HTERT RPE-1 (cell line): Measurements from ENCODE around the gene EPB41L2.

Source experiments
- in situ Hi-C: fragments of 300-500 bp; cut with MboI; formaldehyde crosslinking; loops from 4 replicates; pipeline ENCODE4 v1.14.3; 2020; ENCODE audit warnings: low sequenced_read_pairs

EPB41L2 gene

GRCh38 chr6:131062241-131063027 is 611 bp downstream of the EPB41L2 start:
- in situ Hi-C loops = no loop called here

- in situ Hi-C loops = no loop called here
These were observed 1.3 kb downstream of the EPB41L2 start for GRCh38 chr6:131061751-131062119.

DNA sequence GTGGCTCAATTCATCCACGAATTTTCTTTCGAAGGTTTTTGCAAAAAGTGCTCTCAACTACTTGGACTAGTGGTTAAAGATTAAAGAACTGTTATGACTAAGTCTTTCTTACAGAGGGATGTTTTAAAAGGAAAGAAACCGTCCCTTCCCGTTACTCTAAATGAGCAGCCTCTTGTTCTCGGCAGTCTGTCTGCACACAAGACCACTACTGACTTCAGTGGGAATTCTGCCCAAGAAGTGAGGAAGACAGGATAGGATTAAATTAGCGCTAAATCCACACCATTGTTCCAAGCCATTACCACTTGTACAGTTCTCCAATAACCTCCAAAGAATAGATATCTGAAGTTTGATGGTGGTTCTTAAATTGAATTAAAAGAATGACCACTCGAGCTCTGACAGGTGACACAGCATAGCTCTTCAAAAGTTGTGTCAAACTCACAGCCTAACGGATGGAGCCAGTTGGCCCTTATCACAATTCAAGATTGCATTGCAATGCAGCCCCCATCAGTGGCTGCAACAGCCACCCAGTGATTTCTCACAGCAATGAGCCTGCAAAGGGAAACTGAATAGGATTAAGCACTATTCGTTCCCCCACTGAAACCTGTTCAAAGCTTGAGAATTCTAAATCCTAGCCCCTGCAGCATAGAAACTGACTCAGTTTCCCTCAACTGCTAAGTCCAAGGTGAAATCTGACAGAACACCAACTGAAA is 1.8 kb downstream of the EPB41L2 start:
- in situ Hi-C loops = no loop called here

GRCh38 chr6:131060311-131060710 is 2.7 kb downstream of the EPB41L2 start:
- in situ Hi-C loops = no loop called here

DNA sequence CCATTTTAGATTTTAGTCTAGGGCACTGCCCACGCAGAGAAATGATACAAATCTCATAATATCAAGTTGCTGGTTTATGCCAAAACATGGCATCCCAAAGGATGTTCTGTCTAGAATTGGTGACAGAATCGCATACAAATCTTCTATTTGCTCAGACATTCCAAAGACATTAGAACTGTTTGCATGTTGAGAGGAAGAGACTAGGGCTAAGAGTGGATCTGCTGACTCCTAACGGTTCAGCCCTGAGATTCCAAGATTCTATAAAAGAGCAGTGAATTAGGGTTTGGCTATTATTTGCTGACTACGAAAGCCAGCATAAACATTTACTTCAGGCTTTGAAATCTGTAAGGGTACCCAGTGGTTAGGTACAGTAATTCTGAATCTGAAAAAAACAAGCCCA is 3.6 kb downstream of the EPB41L2 start:
- in situ Hi-C loops = no loop called here

DNA sequence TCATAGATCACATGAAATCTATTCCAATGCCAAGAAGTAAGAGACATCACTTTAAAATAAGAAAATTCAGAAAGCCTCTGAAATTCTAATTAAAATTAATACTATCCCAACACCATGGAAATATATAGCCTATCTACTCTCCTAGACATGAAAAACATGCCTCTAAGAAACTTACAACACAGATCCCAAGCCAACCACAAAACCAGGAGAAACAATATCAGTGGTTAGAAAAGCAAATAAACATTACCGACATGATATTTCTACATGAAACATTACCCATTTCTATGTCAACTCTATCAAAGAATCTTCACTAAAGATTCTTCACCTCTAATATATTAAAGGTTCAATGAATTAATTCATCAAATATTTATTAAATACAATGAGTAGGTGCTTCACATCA is 4.8 kb downstream of the EPB41L2 start:
- in situ Hi-C loops = no loop called here

- in situ Hi-C loops = no loop called here
These were observed 8.4 kb downstream of the EPB41L2 start for GRCh38 chr6:131054392-131055250.

- in situ Hi-C loops = no loop called here
These were observed 9.4 kb downstream of the EPB41L2 start for GRCh38 chr6:131053546-131054240.

DNA sequence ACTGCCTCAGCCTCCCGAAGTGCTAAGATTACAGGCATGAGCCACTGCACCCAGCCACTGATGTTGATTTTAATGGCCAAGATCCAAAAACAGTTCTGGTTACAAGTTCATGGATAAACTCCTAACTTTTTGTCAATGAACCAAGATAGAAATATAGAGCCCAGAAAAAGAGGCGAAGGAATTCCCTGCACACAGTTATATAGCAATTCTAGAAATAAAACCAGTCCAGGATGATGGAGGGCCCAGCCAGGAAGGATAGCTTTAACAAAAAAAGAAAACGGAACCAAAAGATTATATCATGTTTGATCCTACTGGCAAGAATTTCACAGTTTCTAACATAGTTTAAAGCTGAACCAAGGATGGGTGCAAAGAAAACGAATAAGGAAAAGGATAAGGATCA is 10.9 kb downstream of the EPB41L2 start:
- in situ Hi-C loops = no loop called here

- in situ Hi-C loops = no loop called here
These were observed 11.7 kb downstream of the EPB41L2 start for GRCh38 chr6:131051341-131051740.

GRCh38 chr6:131049608-131050007 is 13.4 kb downstream of the EPB41L2 start:
- in situ Hi-C loops = no loop called here

DNA sequence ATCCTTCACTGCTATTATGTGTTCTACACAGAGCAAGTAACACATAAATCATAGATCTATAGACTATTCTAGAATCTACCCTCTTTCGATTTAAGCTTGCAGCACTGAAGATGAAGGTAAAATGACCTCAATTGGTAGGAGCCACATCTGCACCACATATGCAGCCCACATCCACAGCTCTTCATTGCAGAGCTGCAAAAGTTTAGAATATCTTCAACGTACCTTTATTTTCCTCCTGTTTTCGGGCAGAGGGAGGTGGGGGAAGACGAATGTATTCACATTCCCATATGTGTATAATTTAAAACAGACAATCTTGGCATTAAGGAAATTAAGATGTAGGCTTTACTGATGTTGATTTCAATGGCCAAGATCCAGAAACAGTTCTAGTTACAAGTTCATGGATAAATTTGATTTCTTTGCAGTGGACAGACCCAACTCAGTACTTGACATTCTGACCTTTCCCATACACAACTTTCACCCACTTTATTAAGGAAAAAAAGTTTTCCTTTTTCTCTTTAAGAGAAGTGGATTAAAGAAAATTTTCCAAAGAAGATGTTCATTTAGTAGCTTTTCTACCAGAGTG is 14.0 kb downstream of the EPB41L2 start:
- in situ Hi-C loops = no loop called here

DNA sequence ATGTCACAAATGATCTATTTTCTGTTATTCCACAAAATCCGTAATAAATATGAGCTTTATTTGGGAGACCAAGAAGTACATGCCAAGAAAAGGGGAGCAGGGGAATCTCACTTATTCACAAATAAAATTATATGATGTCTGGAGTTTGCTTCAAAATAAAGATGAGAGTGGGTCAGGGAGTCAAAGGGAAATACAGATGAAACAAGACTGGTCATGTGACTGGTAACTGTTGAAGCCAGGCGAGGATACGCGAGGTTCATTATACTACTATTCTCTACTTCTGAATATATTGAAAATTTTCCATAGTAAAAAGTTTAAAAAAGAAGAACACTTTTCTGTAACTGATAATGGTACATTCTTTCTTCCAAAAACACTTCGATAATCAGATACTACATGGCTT is 14.6 kb downstream of the EPB41L2 start:
- in situ Hi-C loops = no loop called here

DNA sequence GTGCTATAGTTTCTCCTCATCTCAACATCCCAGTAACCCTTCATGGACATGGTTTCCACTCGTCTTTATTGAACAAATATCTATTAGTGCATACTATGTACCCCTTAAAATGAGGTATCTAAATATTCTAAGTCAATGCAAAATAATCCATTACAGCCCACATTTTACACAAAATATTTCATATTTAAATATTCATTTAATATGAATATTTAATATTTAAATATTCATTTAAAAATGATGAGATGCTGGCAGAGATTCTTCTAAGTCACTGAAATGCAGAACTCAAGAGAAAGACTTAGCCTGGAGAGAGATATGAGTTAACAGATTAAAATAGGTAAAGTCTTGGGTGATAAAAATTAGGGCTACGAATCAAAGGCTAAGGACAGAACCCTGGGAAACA is 17.9 kb downstream of the EPB41L2 start:
- in situ Hi-C loops = no loop called here

GRCh38 chr6:131043902-131044447 is 19.1 kb downstream of the EPB41L2 start:
- in situ Hi-C loops = no loop called here

GRCh38 chr6:131042664-131043063 is 20.4 kb downstream of the EPB41L2 start:
- in situ Hi-C loops = no loop called here

- in situ Hi-C loops = no loop called here
These were observed 21.2 kb downstream of the EPB41L2 start for GRCh38 chr6:131041814-131042213.

DNA sequence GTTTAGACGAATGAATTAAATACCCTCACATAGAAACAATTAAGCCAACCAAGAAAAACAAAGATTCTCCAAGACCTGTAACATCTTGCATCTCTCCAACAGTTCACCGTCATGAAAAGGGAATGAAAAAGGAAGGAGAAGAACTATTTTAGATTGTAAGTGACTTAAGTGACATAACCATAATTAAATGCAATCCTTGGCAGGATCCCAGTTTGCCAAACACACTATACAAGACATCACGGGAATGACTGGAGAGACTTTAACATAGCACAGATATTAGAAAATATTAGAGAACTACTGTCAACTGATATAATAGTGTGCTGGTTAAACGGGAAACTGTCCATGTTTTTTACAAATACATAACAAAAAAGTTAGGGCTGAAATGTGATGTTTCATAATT is 22.2 kb downstream of the EPB41L2 start:
- in situ Hi-C loops = no loop called here

GRCh38 chr6:131039345-131039680 is 23.7 kb downstream of the EPB41L2 start:
- in situ Hi-C loops = no loop called here

GRCh38 chr6:131038597-131039344 is 24.3 kb downstream of the EPB41L2 start:
- in situ Hi-C loops = no loop called here
